ENCODE measurements around the gene SNED1. TPM values are rescaled to one million over a fixed set of nuclear protein-coding genes. Genes with fewer than 3 reads are reported as not detected.

The SNED1 gene
- total RNA-seq, 1 donor from 2014 or later = 0.26 TPM

GRCh38 chr2:240966457-240966905 lies 31.9 kb upstream of the SNED1 start:
- no peak for FAIRE-seq
- Histone ChIP-seq H3K36me3 (ENCODE audit: control insufficient read depth, insufficient read depth, low read length) (no peaks in the 10 kb centered on the region), H3K27me3 (ENCODE audit: control insufficient read depth, insufficient read depth, low read length) (no peaks in the 10 kb centered on the region), H3K4me3 (ENCODE audit: low read depth, low read length) (no peak overlapping the region)
- no peak for TF ChIP-seq CTCF (IDR thresholded peaks at IDR 0.05; ENCODE audit: insufficient read depth, low read length, severe bottlenecking)
- no peak for DNase-seq (ENCODE audit: low read depth)

GRCh38 chr2:240966906-240967680 lies 31.3 kb upstream of the SNED1 start:
- Histone ChIP-seq H3K36me3 (ENCODE audit: control insufficient read depth, insufficient read depth, low read length) (no peaks in the 10 kb centered on the region), H3K27me3 (ENCODE audit: control insufficient read depth, insufficient read depth, low read length) (no peaks in the 10 kb centered on the region), H3K4me3 (ENCODE audit: low read depth, low read length) (no peak overlapping the region)
- no peak for TF ChIP-seq CTCF (IDR thresholded peaks at IDR 0.05; ENCODE audit: insufficient read depth, low read length, severe bottlenecking)
- FAIRE-seq (no peak), DNase-seq (ENCODE audit: low read depth) (no peak)

- Histone ChIP-seq H3K4me3 (ENCODE audit: low read depth, low read length) (no peak overlapping the region), H3K27me3 (ENCODE audit: control insufficient read depth, insufficient read depth, low read length) (no peaks in the 10 kb centered on the region)
- no peak for DNase-seq (ENCODE audit: low read depth)
These were observed 30.5 kb upstream of the SNED1 start for GRCh38 chr2:240967681-240968621.

DNA sequence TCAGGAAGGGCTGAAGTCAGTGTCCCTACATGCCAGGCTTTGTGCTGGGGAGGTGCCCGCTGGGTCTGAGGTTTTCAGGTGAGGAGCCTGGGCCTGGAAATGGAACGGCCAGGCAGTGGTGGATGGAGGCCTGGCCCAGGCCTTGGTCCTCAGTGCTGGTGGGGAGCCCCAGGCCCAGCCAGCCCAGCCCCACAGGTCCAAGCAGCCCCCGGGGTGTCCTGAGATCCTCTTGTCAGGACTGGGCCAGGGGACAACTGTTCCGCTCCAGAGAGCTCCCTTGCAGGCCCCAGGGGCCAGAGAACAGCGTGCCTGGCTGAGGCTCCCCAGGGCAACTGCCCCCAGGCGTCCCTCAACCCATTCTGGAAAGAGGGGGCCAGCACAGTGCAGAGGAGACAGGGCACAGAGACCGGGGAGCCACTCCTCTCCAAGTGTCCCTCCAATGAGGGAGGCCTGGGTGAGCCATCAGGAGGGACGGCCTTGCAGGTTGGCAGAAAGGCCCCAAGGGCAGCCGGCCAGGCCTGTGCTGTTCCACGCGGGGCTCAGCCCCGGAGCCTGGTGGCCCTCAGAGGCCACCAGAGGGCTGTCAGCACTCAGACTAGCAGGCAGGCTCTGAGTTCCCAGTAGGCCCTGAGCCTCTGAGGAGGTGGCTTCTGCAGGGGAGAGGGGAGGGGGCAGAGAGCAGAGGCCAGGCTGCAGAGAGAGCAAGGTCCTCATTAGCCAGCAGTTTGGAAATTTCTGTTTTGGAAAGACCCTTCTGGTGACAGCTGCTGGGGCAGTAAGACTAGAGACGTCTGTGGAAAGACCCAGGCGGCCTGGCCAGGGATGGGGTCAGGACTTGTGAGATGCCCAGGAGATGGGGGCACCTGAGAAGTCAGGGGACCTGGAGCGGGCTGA lies 29.4 kb upstream of the SNED1 start:
- peaks cover 3% of the 10 kb centered on the region for H3K27me3 ChIP-seq (ENCODE audit: control insufficient read depth, insufficient read depth, low read length)
- FAIRE-seq = no peak
- no peak for TF ChIP-seq CTCF (IDR thresholded peaks at IDR 0.05; ENCODE audit: insufficient read depth, low read length, severe bottlenecking)
- no peak for DNase-seq (ENCODE audit: low read depth)
- H3K36me3 ChIP-seq (ENCODE audit: control insufficient read depth, insufficient read depth, low read length) = no peaks in the 10 kb centered on the region
- no peak overlapping the region for H3K4me3 ChIP-seq (ENCODE audit: low read depth, low read length)

More at GRCh38 chr2:240967681-240968621, 30.5 kb upstream of the SNED1 start:
- FAIRE-seq = no peak
- TF ChIP-seq CTCF (IDR thresholded peaks at IDR 0.05; ENCODE audit: insufficient read depth, low read length, severe bottlenecking) = no peak
- no peaks in the 10 kb centered on the region for H3K36me3 ChIP-seq (ENCODE audit: control insufficient read depth, insufficient read depth, low read length)

- H3K4me3 ChIP-seq (ENCODE audit: low read depth, low read length) = no peak overlapping the region
- FAIRE-seq (no peak), DNase-seq (ENCODE audit: low read depth) (no peak)
- peaks cover 3% of the 10 kb centered on the region for H3K27me3 ChIP-seq (ENCODE audit: control insufficient read depth, insufficient read depth, low read length)
- TF ChIP-seq CTCF (IDR thresholded peaks at IDR 0.05; ENCODE audit: insufficient read depth, low read length, severe bottlenecking) = no peak
- no peaks in the 10 kb centered on the region for H3K36me3 ChIP-seq (ENCODE audit: control insufficient read depth, insufficient read depth, low read length)
These were observed 28.3 kb upstream of the SNED1 start for GRCh38 chr2:240970104-240970503.
